Measurements from ENCODE around the gene A4GALT.
A peak's percentile ranks its signal among the peaks of the same experiment; 100 is the strongest.
"Not testable (repeated sequence)": the region's sequence is repeated elsewhere in the genome, so short reads cannot be mapped to it uniquely, and the experiment has no call there.

The A4GALT gene

DNA sequence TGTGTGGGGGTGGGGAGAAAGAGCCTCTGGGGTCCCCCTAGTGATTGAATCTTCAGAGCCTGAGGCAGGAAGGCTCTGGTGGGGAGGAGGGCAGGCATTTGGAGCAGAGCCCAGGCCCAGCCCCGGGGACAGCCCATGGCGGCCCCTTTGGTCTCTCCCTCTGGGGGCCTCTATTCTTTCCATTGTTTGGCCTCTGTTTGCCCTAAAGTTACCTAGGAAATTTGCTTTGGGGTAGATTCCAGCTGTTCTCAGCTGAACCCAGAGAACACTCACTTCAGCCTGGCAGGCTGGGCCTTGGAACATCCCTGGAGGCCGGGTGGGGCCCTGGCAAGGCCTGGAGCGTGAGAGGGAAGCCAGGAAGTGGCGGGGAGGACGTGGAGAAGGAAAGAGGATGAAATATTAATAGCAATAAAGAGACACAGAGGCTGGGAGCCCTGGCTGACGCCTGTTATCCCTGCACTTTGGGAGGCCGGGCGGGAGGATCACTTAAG is 22.9 kb upstream of the A4GALT start:
- Histone ChIP-seq H3K4me3 (ENCODE audit: low read depth, low read length) (no peak overlapping the region), H3K36me3 (ENCODE audit: control insufficient read depth, insufficient read depth, low read length) (no peaks in the 10 kb centered on the region), H3K27ac (peak overlapping the region; percentile 44), H3K4me2 (ENCODE audit: low read length) (no peak overlapping the region), H3K4me1 (no peaks in the 10 kb centered on the region), H3K9ac (no peak overlapping the region), H3K79me2 (no peaks in the 10 kb centered on the region), H3K9me3 (ENCODE audit: control insufficient read depth, low read length) (no peaks in the 10 kb centered on the region), H2AFZ (no peak overlapping the region), H3K27me3 (ENCODE audit: control insufficient read depth, insufficient read depth, low read length) (no peaks in the 10 kb centered on the region)
- TF ChIP-seq, protein P1, sequence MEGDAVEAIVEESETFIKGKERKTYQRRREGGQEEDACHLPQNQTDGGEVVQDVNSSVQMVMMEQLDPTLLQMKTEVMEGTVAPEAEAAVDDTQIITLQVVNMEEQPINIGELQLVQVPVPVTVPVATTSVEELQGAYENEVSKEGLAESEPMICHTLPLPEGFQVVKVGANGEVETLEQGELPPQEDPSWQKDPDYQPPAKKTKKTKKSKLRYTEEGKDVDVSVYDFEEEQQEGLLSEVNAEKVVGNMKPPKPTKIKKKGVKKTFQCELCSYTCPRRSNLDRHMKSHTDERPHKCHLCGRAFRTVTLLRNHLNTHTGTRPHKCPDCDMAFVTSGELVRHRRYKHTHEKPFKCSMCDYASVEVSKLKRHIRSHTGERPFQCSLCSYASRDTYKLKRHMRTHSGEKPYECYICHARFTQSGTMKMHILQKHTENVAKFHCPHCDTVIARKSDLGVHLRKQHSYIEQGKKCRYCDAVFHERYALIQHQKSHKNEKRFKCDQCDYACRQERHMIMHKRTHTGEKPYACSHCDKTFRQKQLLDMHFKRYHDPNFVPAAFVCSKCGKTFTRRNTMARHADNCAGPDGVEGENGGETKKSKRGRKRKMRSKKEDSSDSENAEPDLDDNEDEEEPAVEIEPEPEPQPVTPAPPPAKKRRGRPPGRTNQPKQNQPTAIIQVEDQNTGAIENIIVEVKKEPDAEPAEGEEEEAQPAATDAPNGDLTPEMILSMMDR (IDR thresholded peaks at IDR 0.05), result no peak

DNA sequence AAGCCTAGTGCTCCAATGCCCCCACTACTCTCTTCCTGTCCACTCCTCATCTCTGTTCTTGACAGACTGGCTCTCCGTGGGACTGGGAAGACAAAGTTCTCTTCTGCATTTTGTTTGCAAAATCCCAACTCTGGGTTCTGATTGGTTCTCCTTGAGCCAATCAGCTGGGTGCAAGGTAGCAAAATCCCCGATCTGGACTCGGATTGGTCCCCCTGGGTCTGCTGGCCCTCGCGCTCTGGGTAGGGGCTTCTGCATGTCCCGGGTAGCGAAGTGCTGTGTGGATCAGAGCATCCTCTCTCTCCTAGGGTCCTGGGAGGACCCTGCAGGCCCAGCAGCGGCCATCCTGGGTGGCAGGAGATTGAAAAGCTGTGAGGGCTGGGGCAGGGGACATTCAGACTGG is 22.3 kb upstream of the A4GALT start:
- Histone ChIP-seq H2AFZ (no peak overlapping the region), H3K4me2 (ENCODE audit: low read length) (no peak overlapping the region), H3K9me3 (ENCODE audit: control insufficient read depth, low read length) (no peaks in the 10 kb centered on the region), H3K4me1 (no peaks in the 10 kb centered on the region), H3K79me2 (no peaks in the 10 kb centered on the region), H3K36me3 (ENCODE audit: control insufficient read depth, insufficient read depth, low read length) (no peaks in the 10 kb centered on the region), H3K9ac (no peak overlapping the region), H3K27me3 (ENCODE audit: control insufficient read depth, insufficient read depth, low read length) (no peaks in the 10 kb centered on the region), H3K4me3 (ENCODE audit: low read depth, low read length) (no peak overlapping the region), H3K27ac (peak overlapping the region; percentile 44)
- TF ChIP-seq, protein P1 (IDR thresholded peaks at IDR 0.05), result no peak

DNA sequence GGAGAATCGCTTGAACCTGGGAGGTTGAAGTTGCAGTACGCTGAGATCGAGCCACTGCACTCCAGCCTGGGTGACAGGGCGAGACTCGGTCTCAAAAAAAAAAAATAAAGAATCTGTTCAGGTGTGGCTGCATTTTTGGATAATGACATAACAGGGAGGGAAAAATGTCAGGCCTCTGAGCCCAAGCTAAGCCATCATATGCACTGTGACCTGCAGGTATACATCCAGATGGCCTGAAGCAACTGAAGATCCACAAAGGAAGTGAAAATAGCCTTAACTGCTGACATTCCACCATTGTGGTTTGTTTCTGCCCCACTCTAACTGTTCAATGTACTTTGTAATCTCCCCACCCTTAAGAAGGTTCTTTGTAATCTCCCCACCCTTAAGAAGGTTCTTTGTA is 19.6 kb upstream of the A4GALT start:
- not testable (repeated sequence) for H3K4me1 ChIP-seq; H3K9me3 ChIP-seq (ENCODE audit: control insufficient read depth, low read length); H2AFZ ChIP-seq; H3K4me3 ChIP-seq (ENCODE audit: low read depth, low read length); H3K27ac ChIP-seq; H3K27me3 ChIP-seq (ENCODE audit: control insufficient read depth, insufficient read depth, low read length); H3K4me2 ChIP-seq (ENCODE audit: low read length); H3K79me2 ChIP-seq; H3K9ac ChIP-seq; H3K36me3 ChIP-seq (ENCODE audit: control insufficient read depth, insufficient read depth, low read length)

- Histone ChIP-seq H3K27ac (no peak overlapping the region), H3K4me1 (no peaks in the 10 kb centered on the region), H3K79me2 (no peaks in the 10 kb centered on the region), H3K4me2 (ENCODE audit: low read length) (no peak overlapping the region), H2AFZ (no peak overlapping the region), H3K9ac (no peak overlapping the region), H3K27me3 (ENCODE audit: control insufficient read depth, insufficient read depth, low read length) (no peaks in the 10 kb centered on the region), H3K36me3 (ENCODE audit: control insufficient read depth, insufficient read depth, low read length) (no peaks in the 10 kb centered on the region), H3K9me3 (ENCODE audit: control insufficient read depth, low read length) (no peaks in the 10 kb centered on the region), H3K4me3 (ENCODE audit: low read depth, low read length) (no peak overlapping the region)
- TF ChIP-seq, protein P1 (IDR thresholded peaks at IDR 0.05), result no peak
Measured at GRCh38 chr22:42734406-42734805, 13.7 kb upstream of the A4GALT start.

GRCh38 chr22:42733394-42733793 is 12.7 kb upstream of the A4GALT start:
- H3K27me3 ChIP-seq (ENCODE audit: control insufficient read depth, insufficient read depth, low read length); H2AFZ ChIP-seq; H3K4me1 ChIP-seq; H3K36me3 ChIP-seq (ENCODE audit: control insufficient read depth, insufficient read depth, low read length); H3K9me3 ChIP-seq (ENCODE audit: control insufficient read depth, low read length); H3K9ac ChIP-seq; H3K79me2 ChIP-seq; H3K4me2 ChIP-seq (ENCODE audit: low read length); H3K27ac ChIP-seq; H3K4me3 ChIP-seq (ENCODE audit: low read depth, low read length): not testable (repeated sequence)

DNA sequence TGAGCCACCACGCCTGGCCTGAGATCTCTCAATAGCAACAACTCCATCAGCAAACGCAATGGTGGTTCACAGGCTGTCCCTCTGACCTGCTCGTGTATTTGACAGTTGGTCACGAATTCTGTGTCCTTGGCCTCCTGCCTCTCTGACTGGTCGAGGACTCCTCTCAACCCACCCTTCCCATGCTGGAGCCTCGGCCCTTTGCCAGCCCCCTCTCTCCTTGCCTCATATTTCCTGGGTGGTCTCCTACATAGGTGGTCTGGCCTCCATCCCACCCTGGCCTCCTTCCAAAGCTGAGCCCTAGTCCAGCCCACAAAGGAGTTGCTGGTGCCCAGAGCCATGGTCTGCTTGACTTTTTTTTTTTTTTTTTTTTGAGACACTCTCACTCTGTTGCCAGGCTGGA is 11.4 kb upstream of the A4GALT start:
- Histone ChIP-seq H2AFZ (no peak overlapping the region), H3K4me3 (ENCODE audit: low read depth, low read length) (no peak overlapping the region), H3K27ac (no peak overlapping the region), H3K9ac (no peak overlapping the region), H3K9me3 (ENCODE audit: control insufficient read depth, low read length) (no peaks in the 10 kb centered on the region), H3K27me3 (ENCODE audit: control insufficient read depth, insufficient read depth, low read length) (no peaks in the 10 kb centered on the region), H3K36me3 (ENCODE audit: control insufficient read depth, insufficient read depth, low read length) (no peaks in the 10 kb centered on the region), H3K4me2 (ENCODE audit: low read length) (no peak overlapping the region), H3K4me1 (no peaks in the 10 kb centered on the region), H3K79me2 (no peaks in the 10 kb centered on the region)
- TF ChIP-seq, protein P1 (IDR thresholded peaks at IDR 0.05), result no peak
